Fibroblast of the aortic adventitia (primary cell): ENCODE results near the gene ACTN2. TPM values are rescaled to one million over a fixed set of nuclear protein-coding genes. Genes with fewer than 3 reads are reported as not detected.
"Not testable (repeated sequence)": the region's sequence is repeated elsewhere in the genome, so short reads cannot be mapped to it uniquely, and the experiment has no call there.

Experiments used
- DNase-seq: peaks from one replicate; pipeline ENCODE4 v3.0.0-alpha.2; 2010; ENCODE audit warnings: low read depth
- H3K4me3 ChIP-seq: 2 replicates; pipeline ENCODE4 v1.5.1; 2011; ENCODE audit warnings: low read depth, mild to moderate bottlenecking, control low read depth, low read length, moderate library complexity
- CTCF ChIP-seq: IDR thresholded peaks from 2 replicates; pipeline ENCODE4 v1.5.1; 2011; ENCODE audit warnings: mild to moderate bottlenecking, low read length, control low read depth, inconsistent platforms; ENCODE audit not compliant: insufficient read depth
- total RNA-seq: library from RNA; depleted of rRNA; stranded (reverse); fragments of >200 nt; gene quantifications from 2 replicates; pipeline ENCODE4 v1.2.3, GENCODE V29; 2012; ENCODE audit warnings: low replicate concordance

The ACTN2 gene
- total RNA-seq, 1 donor: 0.18 TPM

- H3K4me3 ChIP-seq: no peak overlapping the region
- TF ChIP-seq CTCF: no peak
- no peak for DNase-seq
Measured at GRCh38 chr1:236654957-236655356, 31.3 kb upstream of the ACTN2 start.

DNA sequence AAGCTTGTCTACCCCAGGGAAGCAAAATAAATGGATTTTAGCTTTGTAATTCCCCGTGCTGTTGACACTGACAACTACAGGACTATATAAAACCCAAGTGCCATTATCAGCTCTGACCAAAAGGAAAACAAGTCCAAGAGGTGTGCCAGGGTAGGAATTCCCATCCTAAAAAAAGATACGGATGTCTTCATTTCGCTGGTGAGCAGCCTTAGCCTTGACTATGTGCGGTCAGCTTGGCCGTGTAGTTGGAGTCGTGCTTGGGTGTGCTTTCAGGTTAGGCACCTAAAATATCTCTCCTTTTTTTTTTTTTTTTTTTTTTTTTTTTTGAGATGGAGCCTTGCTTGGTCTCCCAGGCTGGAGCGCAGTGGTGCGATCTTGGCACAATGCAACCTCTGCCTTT is 28.9 kb upstream of the ACTN2 start:
- DNase-seq: no peak
- no peak for TF ChIP-seq CTCF
- H3K4me3 ChIP-seq: no peak overlapping the region

DNA sequence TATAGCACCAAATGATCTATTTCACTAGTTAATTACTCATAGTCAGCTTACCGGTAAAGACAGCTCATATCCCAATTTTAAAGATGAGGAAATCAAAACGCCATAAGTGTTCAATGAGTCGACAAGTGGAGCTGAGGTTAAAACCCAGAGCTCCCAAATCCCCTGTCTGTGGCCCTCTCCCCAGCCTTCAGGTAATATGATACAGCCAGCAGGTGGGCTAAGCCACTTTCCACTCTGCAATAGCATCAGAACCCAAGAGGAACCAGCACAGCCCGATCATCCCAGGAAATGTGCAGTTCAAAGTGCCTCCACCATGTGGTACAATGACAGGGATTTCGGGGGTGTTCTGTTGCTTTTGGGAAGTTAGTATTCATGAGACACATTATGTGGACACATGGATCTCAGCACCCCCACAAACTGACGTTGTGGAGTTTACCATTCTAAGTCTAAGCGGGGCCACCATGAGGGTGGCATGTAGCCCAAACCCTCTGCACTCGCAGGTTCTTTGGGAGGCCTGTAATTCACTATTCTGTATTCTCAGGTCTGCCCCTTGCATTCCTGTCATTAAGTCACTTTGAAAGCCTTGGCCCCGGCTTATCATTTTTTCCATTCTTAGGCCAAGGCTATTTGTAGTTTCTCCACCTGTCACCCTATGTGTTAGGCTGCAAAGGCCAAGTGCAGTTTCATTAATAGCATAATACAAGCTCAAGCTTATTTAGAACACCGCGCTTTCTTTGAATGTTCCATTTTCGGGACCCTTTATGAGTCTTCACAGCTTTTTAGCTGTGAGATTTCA is 26.3 kb upstream of the ACTN2 start:
- no peak for DNase-seq
- H3K4me3 ChIP-seq: no peak overlapping the region
- no peak for TF ChIP-seq CTCF

DNA sequence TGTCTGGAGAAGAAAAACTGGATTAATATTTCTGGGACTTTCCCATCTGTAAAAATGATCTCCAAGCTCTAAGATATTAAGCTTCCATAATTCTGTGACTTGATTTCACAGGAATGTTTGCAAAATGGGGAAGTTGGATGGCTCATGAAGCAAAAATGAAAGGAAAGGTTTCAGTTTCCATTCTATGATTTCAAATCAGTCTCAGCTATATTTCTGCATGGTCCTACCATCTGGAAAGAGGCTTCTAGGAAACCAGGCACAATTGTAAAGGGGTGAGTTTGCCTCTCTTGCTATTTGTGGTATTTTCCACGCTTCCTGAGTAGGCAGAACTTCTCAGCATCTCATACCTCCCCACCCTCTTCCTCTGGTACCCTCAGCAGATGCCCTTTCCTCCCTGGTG is 22.4 kb upstream of the ACTN2 start:
- no peak overlapping the region for H3K4me3 ChIP-seq
- DNase-seq: no peak
- TF ChIP-seq CTCF: no peak

- DNase-seq, H3K4me3 ChIP-seq: not testable (repeated sequence)
Measured at GRCh38 chr1:236668909-236669308, 17.4 kb upstream of the ACTN2 start.

GRCh38 chr1:236670060-236670459 is 16.2 kb upstream of the ACTN2 start:
- TF ChIP-seq CTCF: no peak
- H3K4me3 ChIP-seq: no peak overlapping the region
- no peak for DNase-seq

DNA sequence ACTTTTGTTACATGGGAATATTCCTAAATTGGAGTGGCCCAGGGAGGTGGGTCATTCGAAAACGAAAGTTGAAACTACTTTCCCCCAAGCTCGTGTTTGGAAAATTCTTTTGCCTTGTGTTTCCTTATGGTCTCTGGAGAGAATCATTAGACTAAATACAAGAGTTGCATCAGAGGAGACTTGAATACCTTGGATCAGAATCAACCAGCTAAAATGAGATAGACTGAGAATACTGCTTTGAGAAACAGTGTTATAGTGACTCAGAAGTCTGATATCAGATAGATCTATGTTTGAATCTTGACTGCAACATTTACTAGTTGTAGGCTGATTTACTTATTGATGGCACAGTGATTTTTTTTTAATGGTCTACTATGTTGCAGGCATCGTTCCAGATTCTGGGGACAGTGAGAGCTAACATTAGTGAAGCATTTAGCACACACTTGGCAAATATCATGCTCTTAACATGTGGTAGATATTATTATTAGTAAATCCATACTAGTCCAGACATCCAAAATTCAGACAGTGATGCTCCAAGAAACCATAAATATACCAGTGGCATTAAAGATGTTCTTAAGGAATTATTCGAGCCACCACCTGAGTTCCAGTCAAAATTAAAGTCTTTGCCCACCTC is 12.9 kb upstream of the ACTN2 start:
- DNase-seq: peak; percentile 72
- no peak for TF ChIP-seq CTCF
- H3K4me3 ChIP-seq: peak overlapping the region; percentile 15
